ENCODE data around the gene TBX3.

Gene TBX3

GRCh38 chr12:114692186-114693058 lies 8.4 kb upstream of the TBX3 start:
- H3K27ac ChIP-seq (ENCODE audit: insufficient read depth in 1 of 2, low read depth in 1 of 2, low read length in 2 of 2, poor library complexity in 1 of 2, severe bottlenecking in 2 of 2) = no peak overlapping the region
- DNase-seq = no peak

GRCh38 chr12:114691763-114692185 lies 7.8 kb upstream of the TBX3 start:
- Histone ChIP-seq H3K27ac (ENCODE audit: insufficient read depth in 1 of 2, low read depth in 1 of 2, low read length in 2 of 2, poor library complexity in 1 of 2, severe bottlenecking in 2 of 2) (no peak overlapping the region), H3K36me3 (ENCODE audit: control insufficient read depth in 4 of 4, insufficient read depth in 4 of 4, low read length in 3 of 4) (no peaks in the 10 kb centered on the region), H3K27me3 (replicated peaks in 2 of 5; ENCODE audit: control insufficient read depth in 4 of 5, insufficient read depth in 5 of 5, low read length in 4 of 5) (peaks cover 15 to 100% (median 72%) of the 10 kb centered on the region in 5 experiments), H3K4me3 (ENCODE audit: control insufficient read depth in 1 of 7, extremely low read depth in 1 of 7, insufficient read depth in 4 of 7, low read depth in 2 of 7, low read length in 6 of 7) (no peak overlapping the region), H3K4me1 (ENCODE audit: control extremely low read depth in 1 of 4, control insufficient read depth in 4 of 4, insufficient read depth in 4 of 4, low read length in 3 of 4) (peaks cover 0 to 9% (median 4%) of the 10 kb centered on the region in 4 experiments), H3K9me3 (ENCODE audit: control extremely low read depth in 1 of 5, control insufficient read depth in 4 of 5, insufficient read depth in 2 of 5, low read depth in 1 of 5, low read length in 4 of 5) (peaks cover 0 to 3% (median 0%) of the 10 kb centered on the region in 5 experiments)
- WGBS (ENCODE audit: insufficient coverage) = 3% methylated on average over 8 of the region's 18 CpGs
- POLR2A ChIA-PET = interaction anchor here (0.6 kb wide), 1 partner anchor 49 kb away, joined by 3 read pairs; no protein-coding TSS in a partner anchor
- no peak for DNase-seq
- CTCF ChIA-PET = no interaction called here

More at GRCh38 chr12:114692186-114693058, 8.4 kb upstream of the TBX3 start:
- 1% methylated on average over 24 of the region's 62 CpGs for WGBS (ENCODE audit: insufficient coverage)
- H3K4me1 ChIP-seq (ENCODE audit: control extremely low read depth in 1 of 4, control insufficient read depth in 4 of 4, insufficient read depth in 4 of 4, low read length in 3 of 4) = peaks cover 0 to 9% (median 4%) of the 10 kb centered on the region in 4 experiments
- H3K4me3 ChIP-seq (ENCODE audit: control insufficient read depth in 1 of 7, extremely low read depth in 1 of 7, insufficient read depth in 4 of 7, low read depth in 2 of 7, low read length in 6 of 7) = peak overlapping the region in 3 of 7 experiments; percentile 26 to 44 (median 43)
- H3K27me3 ChIP-seq (replicated peaks in 2 of 5; ENCODE audit: control insufficient read depth in 4 of 5, insufficient read depth in 5 of 5, low read length in 4 of 5) = peaks cover 15 to 100% (median 74%) of the 10 kb centered on the region in 5 experiments
- POLR2A ChIA-PET = interaction anchor here (0.6 kb wide), 1 partner anchor 49 kb away, joined by 3 read pairs; no protein-coding TSS in a partner anchor
- H3K9me3 ChIP-seq (ENCODE audit: control extremely low read depth in 1 of 5, control insufficient read depth in 4 of 5, insufficient read depth in 2 of 5, low read depth in 1 of 5, low read length in 4 of 5) = peaks cover 0 to 3% (median 0%) of the 10 kb centered on the region in 5 experiments
- no peaks in the 10 kb centered on the region for H3K36me3 ChIP-seq (ENCODE audit: control insufficient read depth in 4 of 4, insufficient read depth in 4 of 4, low read length in 3 of 4)
- CTCF ChIA-PET = no interaction called here

- peaks cover 10 to 100% (median 69%) of the 10 kb centered on the region in 5 experiments for H3K27me3 ChIP-seq (replicated peaks in 2 of 5; ENCODE audit: control insufficient read depth in 4 of 5, insufficient read depth in 5 of 5, low read length in 4 of 5)
- H3K36me3 ChIP-seq (ENCODE audit: control insufficient read depth in 4 of 4, insufficient read depth in 4 of 4, low read length in 3 of 4) = no peaks in the 10 kb centered on the region
- CTCF ChIA-PET = no interaction called here
- peaks cover 0 to 9% (median 4%) of the 10 kb centered on the region in 4 experiments for H3K4me1 ChIP-seq (ENCODE audit: control extremely low read depth in 1 of 4, control insufficient read depth in 4 of 4, insufficient read depth in 4 of 4, low read length in 3 of 4)
- H3K9me3 ChIP-seq (ENCODE audit: control extremely low read depth in 1 of 5, control insufficient read depth in 4 of 5, insufficient read depth in 2 of 5, low read depth in 1 of 5, low read length in 4 of 5) = peaks cover 0 to 3% (median 0%) of the 10 kb centered on the region in 5 experiments
- DNase-seq = no peak
- no peak overlapping the region for H3K4me3 ChIP-seq (ENCODE audit: control insufficient read depth in 1 of 7, extremely low read depth in 1 of 7, insufficient read depth in 4 of 7, low read depth in 2 of 7, low read length in 6 of 7)
- WGBS (ENCODE audit: insufficient coverage) = 50% methylated on average over 2 of the region's 6 CpGs
- POLR2A ChIA-PET = no interaction called here
- no peak overlapping the region for H3K27ac ChIP-seq (ENCODE audit: insufficient read depth in 1 of 2, low read depth in 1 of 2, low read length in 2 of 2, poor library complexity in 1 of 2, severe bottlenecking in 2 of 2)
Observed at GRCh38 chr12:114691196-114691595, 7.2 kb upstream of the TBX3 start.

GRCh38 chr12:114690267-114691135 lies 6.5 kb upstream of the TBX3 start:
- H3K27me3 ChIP-seq (replicated peaks in 2 of 5; ENCODE audit: control insufficient read depth in 4 of 5, insufficient read depth in 5 of 5, low read length in 4 of 5) = peaks cover 10 to 100% (median 68%) of the 10 kb centered on the region in 5 experiments
- ChIA-PET CTCF (no interaction called here), POLR2A (no interaction called here)
- WGBS (ENCODE audit: insufficient coverage) = 35% methylated on average over 3 of the region's 8 CpGs
- no peak for DNase-seq
- no peak overlapping the region for H3K4me3 ChIP-seq (ENCODE audit: control insufficient read depth in 1 of 7, extremely low read depth in 1 of 7, insufficient read depth in 4 of 7, low read depth in 2 of 7, low read length in 6 of 7)
- no peaks in the 10 kb centered on the region for H3K36me3 ChIP-seq (ENCODE audit: control insufficient read depth in 4 of 4, insufficient read depth in 4 of 4, low read length in 3 of 4)
- peaks cover 0 to 3% (median 0%) of the 10 kb centered on the region in 5 experiments for H3K9me3 ChIP-seq (ENCODE audit: control extremely low read depth in 1 of 5, control insufficient read depth in 4 of 5, insufficient read depth in 2 of 5, low read depth in 1 of 5, low read length in 4 of 5)
- peaks cover 0 to 9% (median 4%) of the 10 kb centered on the region in 4 experiments for H3K4me1 ChIP-seq (ENCODE audit: control extremely low read depth in 1 of 4, control insufficient read depth in 4 of 4, insufficient read depth in 4 of 4, low read length in 3 of 4)
- H3K27ac ChIP-seq (ENCODE audit: insufficient read depth in 1 of 2, low read depth in 1 of 2, low read length in 2 of 2, poor library complexity in 1 of 2, severe bottlenecking in 2 of 2) = no peak overlapping the region

GRCh38 chr12:114689075-114689994 lies 5.4 kb upstream of the TBX3 start:
- peaks cover 0 to 8% (median 0%) of the 10 kb centered on the region in 5 experiments for H3K9me3 ChIP-seq (ENCODE audit: control extremely low read depth in 1 of 5, control insufficient read depth in 4 of 5, insufficient read depth in 2 of 5, low read depth in 1 of 5, low read length in 4 of 5)
- no peaks in the 10 kb centered on the region for H3K36me3 ChIP-seq (ENCODE audit: control insufficient read depth in 4 of 4, insufficient read depth in 4 of 4, low read length in 3 of 4)
- H3K27me3 ChIP-seq (replicated peaks in 2 of 5; ENCODE audit: control insufficient read depth in 4 of 5, insufficient read depth in 5 of 5, low read length in 4 of 5) = peaks cover 5 to 100% (median 73%) of the 10 kb centered on the region in 5 experiments
- ChIA-PET POLR2A (no interaction called here), CTCF (no interaction called here)
- no peak for DNase-seq
- peaks cover 0 to 16% (median 7%) of the 10 kb centered on the region in 4 experiments for H3K4me1 ChIP-seq (ENCODE audit: control extremely low read depth in 1 of 4, control insufficient read depth in 4 of 4, insufficient read depth in 4 of 4, low read length in 3 of 4)
- 8% methylated on average over 2 of the region's 5 CpGs for WGBS (ENCODE audit: insufficient coverage)
- H3K4me3 ChIP-seq (ENCODE audit: control insufficient read depth in 1 of 7, extremely low read depth in 1 of 7, insufficient read depth in 4 of 7, low read depth in 2 of 7, low read length in 6 of 7) = no peak overlapping the region
- no peak overlapping the region for H3K27ac ChIP-seq (ENCODE audit: insufficient read depth in 1 of 2, low read depth in 1 of 2, low read length in 2 of 2, poor library complexity in 1 of 2, severe bottlenecking in 2 of 2)

- Histone ChIP-seq H3K36me3 (ENCODE audit: control insufficient read depth in 4 of 4, insufficient read depth in 4 of 4, low read length in 3 of 4) (no peaks in the 10 kb centered on the region), H3K27ac (ENCODE audit: insufficient read depth in 1 of 2, low read depth in 1 of 2, low read length in 2 of 2, poor library complexity in 1 of 2, severe bottlenecking in 2 of 2) (no peak overlapping the region), H3K27me3 (replicated peaks in 2 of 5; ENCODE audit: control insufficient read depth in 4 of 5, insufficient read depth in 5 of 5, low read length in 4 of 5) (peaks cover 5 to 100% (median 73%) of the 10 kb centered on the region in 5 experiments), H3K4me3 (ENCODE audit: control insufficient read depth in 1 of 7, extremely low read depth in 1 of 7, insufficient read depth in 4 of 7, low read depth in 2 of 7, low read length in 6 of 7) (no peak overlapping the region), H3K4me1 (ENCODE audit: control extremely low read depth in 1 of 4, control insufficient read depth in 4 of 4, insufficient read depth in 4 of 4, low read length in 3 of 4) (peaks cover 0 to 24% (median 12%) of the 10 kb centered on the region in 4 experiments), H3K9me3 (ENCODE audit: control extremely low read depth in 1 of 5, control insufficient read depth in 4 of 5, insufficient read depth in 2 of 5, low read depth in 1 of 5, low read length in 4 of 5) (peaks cover 0 to 8% (median 0%) of the 10 kb centered on the region in 5 experiments)
- ChIA-PET CTCF (interaction anchor here (0.8 to 1.3 kb wide), 2 partner anchors 10 to 18 kb away, joined by 3 to 4 read pairs; no protein-coding TSS in a partner anchor), POLR2A (no interaction called here)
- DNase-seq = no peak
- 6% methylated on average over 3 of the region's 4 CpGs for WGBS (ENCODE audit: insufficient coverage)
Observed at GRCh38 chr12:114688256-114688845, 4.4 kb upstream of the TBX3 start.

Measured in common myeloid progenitor, CD34-positive (primary cell).